Mesodermal cell (in vitro differentiated cells): ENCODE data around the gene CADM4. TPM values are rescaled to one million over a fixed set of nuclear protein-coding genes. Genes with fewer than 3 reads are reported as not detected.
"Not testable (repeated sequence)": the region's sequence is repeated elsewhere in the genome, so short reads cannot be mapped to it uniquely, and the experiment has no call there.

Experiments
- H3K27ac ChIP-seq: 2 replicates; pipeline ENCODE4 v1.7.0; 2013; ENCODE audit warnings: mild to moderate bottlenecking, low read depth, low read length, moderate library complexity; ENCODE audit not compliant: severe bottlenecking
- H3K36me3 ChIP-seq: 2 replicates; pipeline ENCODE4 v1.7.1; 2013; ENCODE audit warnings: mild to moderate bottlenecking, low read length, moderate library complexity; ENCODE audit not compliant: control insufficient read depth, insufficient read depth
- H3K4me1 ChIP-seq: one replicate; pipeline ENCODE4 v1.7.1; 2013; ENCODE audit warnings: mild to moderate bottlenecking, low read length; ENCODE audit not compliant: insufficient read depth, control insufficient read depth, poor library complexity, severe bottlenecking
- H3K4me3 ChIP-seq: 2 replicates; pipeline ENCODE4 v1.7.0; 2013; ENCODE audit warnings: low read length, control low read depth, mild to moderate bottlenecking; ENCODE audit not compliant: insufficient read depth, poor library complexity, severe bottlenecking; ENCODE audit errors: extremely low read depth
- H3K9me3 ChIP-seq: 2 replicates; pipeline ENCODE4 v1.7.1; 2013; ENCODE audit warnings: mild to moderate bottlenecking, low read length, moderate library complexity; ENCODE audit not compliant: control insufficient read depth
- WGBS, 2 experiments: methylation state at CpG; one replicate each; pipeline ENCODE4 v1.1.5; 2013; ENCODE audit warnings: missing lambda C conversion rate in 2 of 2; ENCODE audit not compliant: insufficient coverage in 2 of 2; 5-methylcytosine and 5-hydroxymethylcytosine counted together
- polyA plus RNA-seq, 2 experiments: library from polyadenylated mRNA; stranded (reverse); fragments of 50-300 nt; gene quantifications; one replicate each; pipeline ENCODE4 v1.2.3, GENCODE V29; 2013

The CADM4 gene, protein sequence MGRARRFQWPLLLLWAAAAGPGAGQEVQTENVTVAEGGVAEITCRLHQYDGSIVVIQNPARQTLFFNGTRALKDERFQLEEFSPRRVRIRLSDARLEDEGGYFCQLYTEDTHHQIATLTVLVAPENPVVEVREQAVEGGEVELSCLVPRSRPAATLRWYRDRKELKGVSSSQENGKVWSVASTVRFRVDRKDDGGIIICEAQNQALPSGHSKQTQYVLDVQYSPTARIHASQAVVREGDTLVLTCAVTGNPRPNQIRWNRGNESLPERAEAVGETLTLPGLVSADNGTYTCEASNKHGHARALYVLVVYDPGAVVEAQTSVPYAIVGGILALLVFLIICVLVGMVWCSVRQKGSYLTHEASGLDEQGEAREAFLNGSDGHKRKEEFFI
- polyA plus RNA-seq (2013, experiment 1 of 2): 34.0 TPM
- polyA plus RNA-seq (2013, experiment 2 of 2): 23.9 TPM

DNA sequence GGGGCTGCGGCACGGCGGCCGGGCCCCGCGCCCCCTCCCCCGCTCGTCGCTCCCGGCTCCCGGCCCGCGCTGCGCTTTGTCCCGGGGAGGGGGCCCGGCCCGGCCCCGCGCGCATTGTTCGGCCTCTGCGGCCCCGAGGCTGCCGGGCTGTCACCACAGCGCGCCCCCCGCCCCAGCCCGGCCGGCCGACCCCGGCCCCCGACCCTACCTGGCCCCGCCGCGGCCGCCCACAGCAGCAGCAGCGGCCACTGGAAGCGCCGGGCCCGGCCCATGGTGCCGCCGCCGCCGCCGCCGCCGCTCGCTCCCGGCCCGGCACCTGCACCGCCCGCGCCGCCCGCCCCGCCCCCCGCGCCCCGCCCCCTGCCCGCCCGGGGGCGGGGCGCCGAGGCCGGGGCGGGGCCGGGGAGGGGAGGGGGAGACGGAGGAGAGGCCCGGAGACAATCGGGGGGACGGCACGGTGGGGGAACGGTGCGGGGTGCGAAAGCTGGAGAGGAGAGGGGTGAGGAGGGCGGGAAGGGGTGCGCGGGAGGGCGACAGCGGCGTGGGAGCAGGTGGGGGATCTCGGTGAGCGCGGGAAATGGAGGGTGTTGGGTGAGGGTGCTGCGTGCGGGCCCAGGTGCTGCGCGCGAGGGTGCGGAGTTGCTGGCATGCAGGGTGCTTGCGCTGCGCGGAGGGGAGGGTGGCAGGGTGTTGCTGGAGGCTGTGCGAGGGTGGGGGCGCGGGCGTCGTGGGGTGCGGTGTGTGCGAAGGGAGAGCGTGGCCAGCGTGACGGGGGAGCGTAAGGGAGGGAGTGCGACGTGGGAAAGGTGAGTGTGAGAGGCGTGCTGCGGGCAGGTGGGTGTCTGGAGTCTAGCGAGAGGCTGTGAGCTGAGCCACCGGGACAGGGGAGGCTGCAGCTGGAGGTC lies at the start of gene CADM4:
CADM4 (minus strand) TSS at position 332 of the 905 bp plus-strand sequence; CDS start at position 272, 60 bp downstream.
- peak within 1 kb of the TSS; percentile 53 for H3K4me3 ChIP-seq
- no peak within 1 kb of the TSS for H3K27ac ChIP-seq
- no peaks in the 10 kb centered on the region for H3K9me3 ChIP-seq
- no peaks in the 10 kb centered on the region for H3K36me3 ChIP-seq
- 1 to 2% methylated on average over 30 to 44 of the region's 110 CpGs for WGBS, 2 experiments
- peaks cover 17% of the 10 kb centered on the region for H3K4me1 ChIP-seq

DNA sequence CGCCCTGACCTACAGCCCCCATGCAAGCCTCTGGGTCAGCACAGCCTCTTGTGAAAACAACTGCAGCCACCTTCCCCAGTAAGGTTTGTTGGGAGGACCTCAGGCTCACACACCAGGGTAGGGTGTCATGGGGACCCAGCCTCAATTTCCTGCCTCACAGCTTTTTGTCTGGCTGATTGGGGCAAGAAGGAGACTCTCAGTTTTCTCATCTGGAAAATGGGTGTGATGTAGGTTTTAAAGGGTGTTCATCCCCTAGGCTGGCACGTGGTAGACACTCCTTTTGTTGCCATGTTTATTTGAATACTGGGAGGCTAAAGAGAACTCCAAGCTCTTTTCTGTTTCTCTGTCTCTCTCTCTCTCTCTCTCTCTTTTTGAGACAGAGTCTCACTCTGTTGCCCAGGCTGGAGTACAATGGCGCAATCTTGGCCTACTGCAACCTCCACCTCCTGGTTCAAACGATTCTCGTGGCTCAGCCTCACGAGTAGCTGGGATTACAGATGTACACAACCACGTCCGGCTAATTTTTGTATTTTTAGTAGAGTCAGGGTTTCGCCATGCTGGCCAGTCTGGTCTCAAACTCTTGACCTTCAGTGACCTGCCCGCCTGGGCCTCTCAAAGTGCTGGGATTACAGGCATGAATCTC lies 48.5 kb upstream of the CADM4 start:
- no peak overlapping the region for H3K4me3 ChIP-seq
- peaks cover 24% of the 10 kb centered on the region for H3K9me3 ChIP-seq
- 86 to 91% methylated on average over 8 of the region's 10 CpGs for WGBS, 2 experiments
- no peaks in the 10 kb centered on the region for H3K36me3 ChIP-seq
- H3K27ac ChIP-seq: no peak overlapping the region
- H3K4me1 ChIP-seq: no peaks in the 10 kb centered on the region

DNA sequence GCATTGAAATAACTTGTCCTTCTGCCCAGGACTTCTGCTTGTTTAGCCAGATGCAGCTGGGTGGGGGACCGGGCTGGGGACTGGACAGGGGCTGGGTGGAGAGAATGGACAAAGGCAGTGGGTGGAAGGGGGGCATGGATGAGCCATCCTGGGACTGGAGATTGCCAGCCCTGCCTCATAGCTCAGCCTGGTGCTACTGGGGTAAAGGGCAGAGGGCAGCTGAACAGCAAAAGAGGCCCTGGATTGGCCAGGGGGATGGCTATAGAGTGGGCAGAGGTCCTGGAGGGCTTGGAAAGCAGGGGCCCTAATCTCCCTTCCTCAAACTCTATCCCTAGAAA lies 48.0 kb upstream of the CADM4 start:
- 100% methylated on average over 1 of the region's 1 CpG for WGBS, 2 experiments
- peaks cover 24% of the 10 kb centered on the region for H3K9me3 ChIP-seq
- no peak overlapping the region for H3K4me3 ChIP-seq
- H3K27ac ChIP-seq: no peak overlapping the region
- no peaks in the 10 kb centered on the region for H3K4me1 ChIP-seq
- H3K36me3 ChIP-seq: no peaks in the 10 kb centered on the region

DNA sequence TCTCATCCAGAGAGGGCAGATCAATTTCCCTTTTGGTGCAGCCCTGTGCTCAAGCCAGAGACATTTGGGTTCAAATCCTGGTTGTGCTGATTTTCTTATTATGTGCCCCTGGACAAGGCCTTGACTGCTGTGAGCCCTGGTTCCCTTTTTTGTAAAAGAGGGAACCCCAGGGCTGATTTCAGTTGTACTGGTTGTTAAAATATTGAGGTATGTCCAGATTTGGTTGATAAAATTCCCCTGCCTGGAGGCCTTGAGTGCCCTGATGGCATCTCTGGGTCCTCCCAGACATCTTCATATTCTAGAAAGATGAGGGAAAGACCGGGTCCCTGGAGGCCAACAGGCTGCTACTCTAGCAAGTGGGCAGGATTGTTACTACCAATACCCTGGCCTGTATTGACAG lies 44.7 kb upstream of the CADM4 start:
- Histone ChIP-seq H3K36me3 (no peaks in the 10 kb centered on the region), H3K27ac (no peak overlapping the region), H3K4me1 (no peaks in the 10 kb centered on the region), H3K9me3 (no peaks in the 10 kb centered on the region), H3K4me3 (no peak overlapping the region)
- WGBS, 2 experiments: 83 to 100% methylated on average over 1 of the region's 1 CpG

DNA sequence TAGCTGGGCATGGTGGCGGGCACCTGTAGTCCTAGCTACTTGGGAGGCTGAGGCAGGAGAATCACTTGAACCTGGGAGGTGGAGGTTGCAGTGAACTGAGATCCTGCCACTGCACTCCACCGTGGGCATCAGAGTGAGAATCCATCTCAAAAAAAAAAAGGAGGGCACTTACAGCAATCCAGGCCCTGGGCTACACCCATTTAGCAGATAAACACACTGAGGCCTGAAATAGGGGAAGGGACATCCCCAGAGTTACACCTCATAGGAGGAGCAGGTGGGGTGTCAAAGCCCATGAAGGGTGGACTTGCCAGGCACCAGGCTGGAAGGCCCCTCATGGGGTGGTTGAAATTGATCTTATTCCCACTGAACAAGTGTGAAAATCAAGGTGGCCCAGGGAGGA lies 44.3 kb upstream of the CADM4 start:
- Histone ChIP-seq H3K9me3 (no peaks in the 10 kb centered on the region), H3K4me1 (no peaks in the 10 kb centered on the region), H3K27ac (no peak overlapping the region), H3K4me3 (no peak overlapping the region), H3K36me3 (no peaks in the 10 kb centered on the region)
- 80 to 83% methylated on average over 1 to 2 of the region's 2 CpGs for WGBS, 2 experiments

DNA sequence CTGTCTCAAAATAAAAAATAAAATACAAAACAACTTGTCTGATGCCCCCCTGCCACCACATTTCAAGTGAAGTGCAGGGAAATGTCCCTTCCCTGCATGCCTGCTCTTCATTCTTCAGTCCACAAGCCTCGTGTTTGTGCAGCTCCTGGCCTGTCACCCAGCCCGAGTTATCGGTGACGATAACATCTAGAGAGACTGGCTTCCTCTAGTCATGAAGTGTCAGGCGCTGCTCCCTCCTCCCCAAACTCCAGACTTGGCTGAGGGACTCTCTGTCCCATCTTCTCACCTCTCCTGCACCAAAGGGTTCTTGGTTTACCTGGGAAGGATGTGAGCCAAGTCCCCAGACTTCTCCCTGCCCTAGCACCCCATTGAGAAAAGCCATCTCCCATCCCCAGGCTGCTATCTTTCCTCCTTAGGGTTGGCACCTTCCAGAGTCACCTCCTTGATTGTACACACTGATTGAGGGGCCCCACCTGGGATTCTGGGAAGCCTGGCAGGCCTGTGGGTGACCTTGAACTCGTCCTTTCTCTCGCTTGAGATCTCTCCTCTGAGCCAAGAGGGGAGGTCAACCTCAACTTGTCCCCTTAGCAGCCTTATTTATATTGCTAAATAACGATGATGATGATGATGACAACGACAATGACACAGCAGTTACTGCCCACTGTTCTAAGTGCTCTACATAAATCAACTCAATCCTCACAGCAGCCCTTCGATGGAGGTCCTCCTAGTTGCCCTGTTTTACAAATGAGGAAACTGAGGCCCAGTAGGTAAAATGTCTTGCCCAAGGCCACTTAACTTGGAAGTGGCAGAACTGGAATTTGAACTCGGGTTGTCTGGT lies 43.4 kb upstream of the CADM4 start:
- H3K4me1 ChIP-seq: peaks cover 3% of the 10 kb centered on the region
- no peak overlapping the region for H3K27ac ChIP-seq
- H3K36me3 ChIP-seq: no peaks in the 10 kb centered on the region
- H3K9me3 ChIP-seq: no peaks in the 10 kb centered on the region
- H3K4me3 ChIP-seq: no peak overlapping the region
- WGBS, 2 experiments: 80 to 81% methylated on average over 8 to 9 of the region's 11 CpGs

DNA sequence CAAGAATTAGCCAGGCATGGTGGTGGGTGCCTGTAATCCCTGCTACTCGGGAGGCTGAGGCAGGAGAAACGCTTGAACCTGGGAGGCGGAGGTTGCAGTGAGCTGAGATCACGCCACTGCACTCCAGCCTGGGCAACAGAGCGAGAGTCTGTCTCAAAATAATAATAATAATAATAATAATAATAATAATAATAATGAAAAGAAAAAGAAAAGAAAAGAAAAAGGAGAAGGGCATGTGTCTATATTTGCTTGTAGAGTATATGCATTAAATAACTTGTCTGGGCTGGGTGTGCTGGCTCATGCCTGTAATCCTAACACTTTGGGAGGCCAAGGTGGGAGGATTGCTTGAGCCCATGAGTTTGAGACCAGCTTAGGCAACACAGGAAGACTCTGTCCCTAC lies 42.6 kb upstream of the CADM4 start:
- WGBS, 2 experiments: 100% methylated on average over 2 of the region's 5 CpGs; no CpG with 5 or more reads in 1 of the 2 experiments
- H3K36me3 ChIP-seq, H3K9me3 ChIP-seq, H3K27ac ChIP-seq, H3K4me3 ChIP-seq, H3K4me1 ChIP-seq: not testable (repeated sequence)

DNA sequence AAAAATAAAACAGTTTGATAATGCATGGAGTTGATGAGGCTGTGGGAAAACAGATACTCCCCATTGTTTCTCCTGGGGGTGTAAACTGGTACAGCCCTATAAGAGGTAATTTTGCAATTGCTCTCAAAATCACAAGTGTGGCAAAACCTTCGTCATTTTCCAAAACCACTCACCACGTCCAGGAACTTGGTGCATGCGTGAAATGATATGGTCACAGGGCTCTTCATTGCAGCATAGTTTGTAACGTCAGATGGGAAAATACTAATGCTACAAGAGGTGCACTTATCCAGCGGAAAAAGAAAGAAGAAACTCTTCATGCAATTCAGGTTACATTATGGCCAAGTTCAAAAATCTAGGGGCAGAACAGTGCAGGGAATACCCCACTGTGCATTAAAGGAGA lies 42.2 kb upstream of the CADM4 start:
- Histone ChIP-seq H3K36me3 (no peaks in the 10 kb centered on the region), H3K4me1 (peaks cover 3% of the 10 kb centered on the region), H3K27ac (no peak overlapping the region), H3K9me3 (no peaks in the 10 kb centered on the region), H3K4me3 (no peak overlapping the region)
- WGBS, 2 experiments: 95 to 98% methylated on average over 5 of the region's 5 CpGs

DNA sequence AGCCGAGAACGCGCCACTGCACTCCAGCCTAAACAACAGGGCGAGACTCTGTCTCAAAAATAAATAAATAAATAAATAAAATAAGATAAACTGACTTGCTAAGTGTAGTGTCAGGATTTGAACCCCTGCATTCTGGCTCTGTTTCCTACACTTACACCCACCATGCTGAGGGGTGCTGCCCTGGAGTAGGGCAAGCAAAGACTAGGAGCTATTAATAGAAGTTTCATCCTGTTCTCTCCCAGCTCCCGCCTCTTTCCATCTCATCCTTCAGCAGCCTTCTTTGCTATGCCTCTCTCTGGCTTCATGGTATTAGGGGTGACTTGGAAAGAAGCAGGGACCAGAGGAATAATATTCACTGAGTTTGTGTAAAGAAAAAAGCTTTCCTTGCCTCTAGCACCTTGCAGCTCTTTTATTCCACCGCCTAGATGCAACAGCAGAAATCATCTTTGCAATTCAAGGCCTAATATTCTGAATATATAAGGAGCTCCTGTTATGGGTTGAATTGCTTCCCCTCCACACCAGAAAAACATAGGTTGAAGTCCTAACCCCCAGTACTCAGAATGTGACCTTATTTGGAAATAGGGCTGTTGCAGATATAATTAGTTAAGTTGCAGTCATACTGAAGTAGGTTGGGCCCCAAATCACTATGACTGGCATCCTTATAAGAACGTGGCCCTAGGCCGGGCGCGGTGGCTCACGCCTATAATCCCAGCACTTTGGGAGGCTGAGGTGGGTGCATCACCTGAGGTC lies 39.0 kb upstream of the CADM4 start:
- Histone ChIP-seq H3K27ac (no peak overlapping the region), H3K4me1 (peaks cover 14% of the 10 kb centered on the region), H3K9me3 (no peaks in the 10 kb centered on the region), H3K36me3 (no peaks in the 10 kb centered on the region), H3K4me3 (no peak overlapping the region)
- 96 to 100% methylated on average over 4 to 5 of the region's 11 CpGs for whole genome bisulfite sequencing, 2 experiments
